ENCODE measurements around the gene ARHGEF38.
"Not testable (repeated sequence)": the region's sequence is repeated elsewhere in the genome, so short reads cannot be mapped to it uniquely, and the experiment has no call there.

GRCh38 chr4:105695832-105696231 lies 143.4 kb downstream of the ARHGEF38 start:
- not testable (repeated sequence) for TF ChIP-seq CTCF, REST (tag by site-specific recombination; IDR thresholded peaks at IDR 0.05)

All from HEK293 (cell line).